NCI-H1417 (cell line): ENCODE data around the gene DHX15.
"Not testable (repeated sequence)": the region's sequence is repeated elsewhere in the genome, so short reads cannot be mapped to it uniquely, and the experiment has no call there.

Experiments
- DNase-seq, 3 experiments: peaks; one replicate each; lab custom pipeline; 2025; lab: John Stamatoyannopoulos, UW

Gene DHX15

GRCh38 chr4:24544208-24544988 lies 40.0 kb downstream of the DHX15 start:
- DNase-seq: no peak

- DNase-seq: no peak
Observed at GRCh38 chr4:24537025-24537424, 47.3 kb downstream of the DHX15 start.

- DNase-seq: no peak
Observed at GRCh38 chr4:24535399-24535798, 49.0 kb downstream of the DHX15 start.

GRCh38 chr4:24533364-24533763 lies 51.0 kb downstream of the DHX15 start:
- no peak for DNase-seq

- DNase-seq: no peak
Observed at GRCh38 chr4:24529555-24529954, 54.8 kb downstream of the DHX15 start.

GRCh38 chr4:24527371-24527770 lies 57.0 kb downstream of the DHX15 start:
- no peak for DNase-seq

- no peak for DNase-seq
Observed at GRCh38 chr4:24521544-24521943, 62.8 kb downstream of the DHX15 start.

- no peak for DNase-seq
Observed at GRCh38 chr4:24519649-24520048, 64.7 kb downstream of the DHX15 start.

- no peak for DNase-seq
Observed at GRCh38 chr4:24517676-24518075, 66.7 kb downstream of the DHX15 start.

GRCh38 chr4:24516926-24517325 lies 67.4 kb downstream of the DHX15 start:
- DNase-seq: no peak

GRCh38 chr4:24515698-24516097 lies 68.7 kb downstream of the DHX15 start:
- no peak for DNase-seq

GRCh38 chr4:24514808-24515207 lies 69.5 kb downstream of the DHX15 start:
- DNase-seq: peak in 1 of 3 experiments; percentile 19

GRCh38 chr4:24513718-24514117 lies 70.6 kb downstream of the DHX15 start:
- DNase-seq: no peak

- DNase-seq: no peak
Observed at GRCh38 chr4:24511371-24512063, 72.8 kb downstream of the DHX15 start.

GRCh38 chr4:24510091-24510490 lies 74.3 kb downstream of the DHX15 start:
- DNase-seq: no peak

- no peak for DNase-seq
Observed at GRCh38 chr4:24508541-24508940, 75.8 kb downstream of the DHX15 start.

GRCh38 chr4:24507439-24507838 lies 76.9 kb downstream of the DHX15 start:
- DNase-seq: no peak

- DNase-seq: not testable (repeated sequence)
Observed at GRCh38 chr4:24503090-24503489, 81.3 kb downstream of the DHX15 start.

- no peak for DNase-seq
Observed at GRCh38 chr4:24497221-24497620, 87.1 kb downstream of the DHX15 start.

GRCh38 chr4:24496597-24496996 lies 87.8 kb downstream of the DHX15 start:
- no peak for DNase-seq

GRCh38 chr4:24495388-24495787 lies 89.0 kb downstream of the DHX15 start:
- no peak for DNase-seq

- no peak for DNase-seq
Observed at GRCh38 chr4:24489870-24490269, 94.5 kb downstream of the DHX15 start.

- peak; percentile 39 to 77 (median 67) for DNase-seq
Observed at GRCh38 chr4:24488399-24489164, 95.8 kb downstream of the DHX15 start.
